Heart left ventricle (tissue), 16 donors: ENCODE results near the gene LYAR. TPM values are rescaled to one million over a fixed set of nuclear protein-coding genes. Genes with fewer than 3 reads are reported as not detected.

Source experiments
- ATAC-seq, 4 donors: fragments of 200-7000 bp; cut with Tn5 transposase; one replicate each; pipeline ENCODE4 v1.9.1; 2020 to 2022; ENCODE audit warnings: moderate library complexity in 4 of 4, mild to moderate bottlenecking in 3 of 4, moderate number of reproducible peaks in 1 of 4
- DNase-seq, 5 donors: peaks; one replicate each; pipeline ENCODE4 v3.0.0-alpha.2; 2020
- H3K27ac ChIP-seq, 12 donors: fragments of 200-600 bp; sonication (generic) in 4 of 12; one replicate each; pipeline versions ENCODE4 v1.5.0 to v1.8.0; 2016 to 2022; ENCODE audit warnings: mild to moderate bottlenecking in 2 of 12
- H3K27me3 ChIP-seq, 9 donors: fragments of 200-600 bp; sonication (generic) in 2 of 9; one replicate each; pipeline versions ENCODE4 v1.5.1 to v1.8.0; 2016 to 2022; ENCODE audit warnings: mild to moderate bottlenecking in 3 of 9
- H3K36me3 ChIP-seq, 9 donors: fragments of 200-600 bp; sonication (generic) in 2 of 9; one replicate each; pipeline versions ENCODE4 v1.5.0 to v1.8.0; 2018 to 2022; ENCODE audit warnings: mild to moderate bottlenecking in 2 of 9
- H3K4me1 ChIP-seq, 12 donors: fragments of 200-600 bp; sonication (generic) in 4 of 12; one replicate each; pipeline versions ENCODE4 v1.5.0 to v1.8.0; 2016 to 2022; ENCODE audit warnings: mild to moderate bottlenecking in 3 of 12
- H3K4me3 ChIP-seq, 12 donors: fragments of 200-600 bp; sonication (generic) in 4 of 12; one replicate each; pipeline versions ENCODE4 v1.5.0 to v1.8.0; 2017 to 2022; ENCODE audit warnings: mild to moderate bottlenecking in 9 of 12, moderate library complexity in 4 of 12
- H3K9me3 ChIP-seq, 12 donors: fragments of 200-600 bp; sonication (generic) in 4 of 12; one replicate each; pipeline versions ENCODE4 v1.5.0 to v1.8.0; 2016 to 2022; ENCODE audit warnings: mild to moderate bottlenecking in 1 of 12
- CTCF ChIP-seq, 12 donors: fragments of 200-600 bp; sonication (generic) in 4 of 12; IDR thresholded peaks; one replicate each; pipeline versions ENCODE4 v1.5.0 to v1.8.0; 2018 to 2022; ENCODE audit warnings: antibody characterized with exemption in 12 of 12, mild to moderate bottlenecking in 5 of 12
- POLR2A ChIP-seq, 2 donors: fragments of 450-650 bp; IDR thresholded peaks; one replicate each; pipeline ENCODE4 v1.6.1; 2017; ENCODE audit warnings: antibody characterized with exemption in 2 of 2, mild to moderate bottlenecking in 2 of 2, moderate library complexity in 2 of 2
- WGBS, 4 donors: extraction: QIAGEN DNeasy Blood & Tissue Kit in 2 of 4; methylation state at CpG; one replicate each; pipeline versions ENCODE4 v1.1.5 to v1.1.7; 2013 to 2018; 5-methylcytosine and 5-hydroxymethylcytosine counted together
- intact Hi-C, 10 donors: fragments of 100-400 bp; cut with DNase I; formaldehyde crosslinking; loops; one replicate each; pipeline versions ENCODE4 v1.11.1 to v1.14.2; 2022
- polyA plus RNA-seq, 2 donors: library from polyadenylated mRNA; stranded (reverse); fragments of 200-250 nt; gene quantifications; one replicate each; pipeline ENCODE4 v1.2.3, GENCODE V29; 2013
- total RNA-seq, 9 donors: library from RNA; depleted of rRNA in 2 of 9; stranded (reverse); fragments of >200 nt in 2 of 9; fragmentation: NEBNext Ultra II Directional in 3 of 9; extraction: Animal tissue kit (Norgen Biotek cat#: 25700) in 3 of 9; gene quantifications; one replicate each; pipeline versions ENCODE4 v1.1.0 to v1.2.4, GENCODE V29; 2016 to 2023
- donor health status: ischemic (EF 13 %, LVEDD 7.1; RV severe dilation, severe dysfunction).
- donor health status: healthy with polysubstance abuse.
- donor health status: DM: no; HTN: yes; CAD: no.
- donor health status: DM: no; HTN: no; CAD: no.
- donor health status: ischemic (EF 25% LVEDD 6.9; RV normal size, moderate dysfunction).
- donor health status: ischemic (EF 25% LVEDD 5.7; RV mildly dilated, moderate dysfunction).
- donor health status: healthy.
- donor health status: DM: yes; HTN: yes; CAD: no.
- donor health status: ischemic (EF 35%, LVEDD 5.7; RV mildly dilated, moderate dysfunction).
- donor health status: nonischemic (EF 11% LVEDD 7.7; RV severe dilation, severe dysfunction).
- donor health status: DM: yes; HTN: yes; CAD: no.
- donor health status: PGD.
- donor health status: ischemic (EF 29% LVEDD 5.4; RV normal size, mild dysfunction).
- donor health status: nonischemic (EF 23%, LVEDD 6.1; RV moderate dilation, normal function).

Gene LYAR
- total and polyA plus RNA-seq, 11 donors = 8.6 to 16.6 (median 12.5) TPM

GRCh38 chr4:4269856-4270255 is 20.1 kb downstream of the LYAR start:
- H3K27ac ChIP-seq = peak overlapping the region in 1 of 12 donors; percentile 90
- TF ChIP-seq POLR2A (IDR thresholded peaks at IDR 0.05) (no peak), CTCF (IDR thresholded peaks at IDR 0.05) (no peak)
- intact Hi-C loops = no loop called here

GRCh38 chr4:4269331-4269731 is 20.6 kb downstream of the LYAR start:
- Histone ChIP-seq H3K4me1 (peaks cover 0 to 52% (median 0%) of the 10 kb centered on the region in 12 donors), H3K27ac (peak overlapping the region in 1 of 12 donors; percentile 90), H3K4me3 (peak overlapping the region in 1 of 12 donors; percentile 18), H3K27me3 (no peaks in the 10 kb centered on the region), H3K9me3 (no peaks in the 10 kb centered on the region), H3K36me3 (peaks cover 0 to 79% (median 59%) of the 10 kb centered on the region in 9 donors)
- WGBS, 4 donors = 92 to 96% (median 93%) methylated on average over 11 of the region's 11 CpGs
- TF ChIP-seq POLR2A (IDR thresholded peaks at IDR 0.05) (no peak), CTCF (IDR thresholded peaks at IDR 0.05) (no peak)
- ATAC-seq (no peak), DNase-seq (peak in 1 of 5 donors; percentile 55)
- intact Hi-C loops = no loop called here

More at GRCh38 chr4:4269856-4270255, 20.1 kb downstream of the LYAR start:
- Histone ChIP-seq H3K4me3 (peak overlapping the region in 1 of 12 donors; percentile 18), H3K36me3 (peaks cover 0 to 84% (median 64%) of the 10 kb centered on the region in 9 donors), H3K4me1 (peaks cover 0 to 52% (median 0%) of the 10 kb centered on the region in 12 donors), H3K27me3 (no peaks in the 10 kb centered on the region), H3K9me3 (no peaks in the 10 kb centered on the region)
- peak in 3 of 4 donors; percentile 52 to 53 (median 52) for ATAC-seq
- no peak for DNase-seq
- WGBS, 4 donors = 72 to 90% (median 88%) methylated on average over 4 of the region's 4 CpGs

DNA sequence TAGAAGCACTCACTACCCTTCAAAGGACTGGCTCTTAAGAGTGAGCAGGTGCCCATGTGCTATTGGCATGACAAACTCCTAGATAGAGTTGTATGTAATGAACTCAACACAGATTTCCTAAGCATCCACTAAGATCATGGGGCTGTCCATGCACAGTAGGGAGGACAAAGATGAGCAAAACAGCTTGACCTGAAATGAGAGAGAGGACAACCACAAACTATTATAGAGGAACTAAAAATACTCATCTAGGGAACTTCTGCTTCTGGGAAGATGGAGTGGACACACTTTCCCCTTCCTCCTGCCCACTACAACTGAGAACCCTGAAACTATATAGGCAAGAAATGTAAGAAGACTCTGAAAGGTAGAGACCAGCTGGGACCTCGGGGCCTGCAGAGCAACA is 21.2 kb downstream of the LYAR start:
- peak overlapping the region in 1 of 12 donors; percentile 90 for H3K27ac ChIP-seq
- H3K4me3 ChIP-seq = peak overlapping the region in 1 of 12 donors; percentile 18
- 78 to 100% (median 95%) methylated on average over 1 of the region's 1 CpG for WGBS, 4 donors
- intact Hi-C loops = no loop called here
- no peaks in the 10 kb centered on the region for H3K9me3 ChIP-seq
- TF ChIP-seq CTCF (IDR thresholded peaks at IDR 0.05) = no peak
- no peak for TF ChIP-seq POLR2A (IDR thresholded peaks at IDR 0.05)
- ATAC-seq (peak in 1 of 4 donors; percentile 28), DNase-seq (no peak)
- peaks cover 0 to 73% (median 53%) of the 10 kb centered on the region in 9 donors for H3K36me3 ChIP-seq
- no peaks in the 10 kb centered on the region for H3K27me3 ChIP-seq
- peaks cover 0 to 52% (median 0%) of the 10 kb centered on the region in 12 donors for H3K4me1 ChIP-seq

- no peak for ATAC-seq
- no peaks in the 10 kb centered on the region for H3K9me3 ChIP-seq
- peaks cover 0 to 65% (median 45%) of the 10 kb centered on the region in 9 donors for H3K36me3 ChIP-seq
- H3K4me3 ChIP-seq = no peak overlapping the region
- H3K27ac ChIP-seq = peak overlapping the region in 1 of 12 donors; percentile 90
- H3K27me3 ChIP-seq = no peaks in the 10 kb centered on the region
- intact Hi-C loops = no loop called here
- no peak for TF ChIP-seq CTCF (IDR thresholded peaks at IDR 0.05)
- DNase-seq = no peak
- H3K4me1 ChIP-seq = peaks cover 0 to 52% (median 0%) of the 10 kb centered on the region in 12 donors
- 84 to 91% (median 89%) methylated on average over 5 of the region's 5 CpGs for WGBS, 4 donors
Observed at GRCh38 chr4:4267981-4268380, 22.0 kb downstream of the LYAR start.
